Lung microvascular endothelial cell (primary cell): ENCODE results near the gene KNSTRN. TPM values are rescaled to one million over a fixed set of nuclear protein-coding genes. Genes with fewer than 3 reads are reported as not detected.

ENCODE experiments used
- DNase-seq, 2 donors: peaks; one replicate each; pipeline versions ENCODE4 v3.0.0 to v3.0.0-alpha.2; 2010; ENCODE audit warnings: low read depth in 2 of 2
- total RNA-seq: library from RNA; depleted of rRNA; stranded (reverse); fragments of >200 nt; gene quantifications from 2 replicates; pipeline ENCODE4 v1.2.1, GENCODE V29; 2014

The KNSTRN gene
- total RNA-seq, 1 donor from 2014 or later: 10.9 TPM

GRCh38 chr15:40365624-40366456, 16.7 kb upstream of the KNSTRN start:
- no peak for DNase-seq

DNA sequence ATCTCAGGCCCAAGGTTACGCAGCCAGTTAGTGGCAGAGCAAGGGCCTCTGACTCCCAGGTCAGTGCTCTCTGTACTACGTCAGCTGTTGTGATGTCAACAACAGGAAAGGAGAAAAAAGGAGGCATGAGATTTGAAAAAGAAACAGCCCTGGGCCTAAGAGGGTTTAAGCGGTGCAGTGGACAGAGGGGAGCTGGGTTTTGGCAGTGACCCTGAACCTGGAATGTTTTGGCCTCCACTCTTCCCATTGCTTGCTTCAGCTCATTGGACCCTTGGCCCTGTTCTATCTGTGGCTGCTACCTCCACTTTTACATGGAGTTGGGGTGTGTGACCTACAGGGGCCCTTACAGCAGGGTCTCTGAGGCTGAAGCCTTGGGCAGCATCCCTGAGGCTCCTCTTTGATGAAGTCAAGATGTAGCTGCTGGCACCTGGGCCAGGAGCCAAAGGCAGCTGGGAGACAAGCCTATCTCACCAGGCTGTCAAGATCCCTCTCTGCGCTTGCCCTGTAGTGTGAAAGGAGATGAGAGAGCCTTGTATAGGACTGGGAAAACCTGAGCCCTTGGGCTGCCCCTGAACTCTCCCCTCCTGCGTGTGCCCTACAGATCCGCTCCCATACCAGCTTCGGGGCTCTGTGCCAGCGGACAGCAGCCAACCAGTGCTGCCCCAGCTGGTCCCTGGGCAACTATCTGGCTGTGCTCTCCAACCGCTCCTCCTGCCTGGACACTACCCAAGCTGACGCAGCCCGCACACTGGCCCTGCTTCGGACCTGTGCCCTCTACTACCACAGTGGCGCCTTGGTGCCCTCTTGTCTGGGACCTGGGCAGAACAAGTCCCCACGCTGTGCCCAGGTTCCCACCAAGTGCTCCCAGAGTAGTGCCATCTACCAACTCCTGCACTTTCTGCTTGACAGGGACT, 15.8 kb upstream of the KNSTRN start:
- no peak for DNase-seq

DNA sequence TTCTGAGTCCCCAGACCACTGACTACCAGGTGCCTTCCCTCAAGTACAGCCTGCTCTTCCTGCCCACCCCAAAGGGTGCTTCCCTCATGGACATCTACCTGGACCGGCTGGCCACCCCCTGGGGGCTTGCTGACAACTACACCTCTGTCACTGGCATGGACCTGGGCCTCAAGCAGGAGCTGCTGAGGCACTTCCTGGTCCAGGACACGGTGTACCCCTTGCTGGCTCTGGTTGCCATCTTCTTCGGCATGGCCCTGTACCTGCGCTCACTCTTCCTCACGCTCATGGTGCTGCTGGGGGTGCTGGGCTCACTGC, 15.2 kb upstream of the KNSTRN start:
- no peak for DNase-seq

- peak; percentile 91 to 93 for DNase-seq
Observed at GRCh38 chr15:40367686-40368611, 14.6 kb upstream of the KNSTRN start.

DNA sequence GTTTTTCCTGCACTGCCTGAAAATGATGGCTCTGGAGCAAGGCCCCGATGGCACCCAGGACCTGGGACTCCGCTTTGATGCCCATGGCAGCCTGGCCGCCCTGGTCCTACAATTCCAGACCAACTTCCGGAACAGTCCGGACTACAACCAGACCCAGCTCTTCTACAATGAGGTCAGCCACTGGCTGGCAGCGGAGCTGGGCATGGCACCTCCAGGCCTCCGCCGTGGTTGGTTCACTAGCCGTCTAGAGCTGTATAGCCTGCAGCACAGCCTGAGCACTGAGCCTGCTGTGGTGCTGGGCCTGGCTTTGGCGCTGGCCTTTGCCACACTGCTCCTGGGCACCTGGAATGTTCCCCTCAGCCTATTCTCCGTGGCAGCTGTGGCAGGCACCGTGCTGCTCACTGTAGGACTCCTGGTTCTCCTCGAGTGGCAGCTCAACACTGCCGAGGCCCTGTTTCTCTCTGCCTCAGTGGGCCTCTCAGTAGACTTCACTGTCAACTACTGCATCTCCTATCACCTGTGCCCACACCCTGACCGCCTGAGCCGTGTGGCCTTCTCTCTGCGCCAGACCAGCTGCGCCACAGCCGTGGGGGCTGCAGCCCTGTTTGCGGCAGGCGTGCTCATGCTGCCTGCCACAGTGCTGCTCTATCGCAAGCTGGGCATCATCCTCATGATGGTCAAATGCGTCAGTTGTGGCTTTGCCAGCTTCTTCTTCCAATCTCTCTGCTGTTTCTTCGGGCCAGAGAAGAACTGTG, 13.6 kb upstream of the KNSTRN start:
- DNase-seq: no peak

GRCh38 chr15:40369474-40369869, 13.0 kb upstream of the KNSTRN start:
- DNase-seq: no peak

- no peak for DNase-seq
Observed at GRCh38 chr15:40369971-40370370, 12.6 kb upstream of the KNSTRN start.

- DNase-seq: peak in 1 of 2 donors; percentile 60
Observed at GRCh38 chr15:40372981-40373380, 9.5 kb upstream of the KNSTRN start.

- DNase-seq: no peak
Observed at GRCh38 chr15:40377606-40378005, 4.9 kb upstream of the KNSTRN start.

- DNase-seq: no peak
Observed at GRCh38 chr15:40379374-40379773, 3.1 kb upstream of the KNSTRN start.

- DNase-seq: peak; percentile 79 to 88
Observed at GRCh38 chr15:40379853-40380252, 2.7 kb upstream of the KNSTRN start.

GRCh38 chr15:40380636-40381035, 1.9 kb upstream of the KNSTRN start:
- no peak for DNase-seq

DNA sequence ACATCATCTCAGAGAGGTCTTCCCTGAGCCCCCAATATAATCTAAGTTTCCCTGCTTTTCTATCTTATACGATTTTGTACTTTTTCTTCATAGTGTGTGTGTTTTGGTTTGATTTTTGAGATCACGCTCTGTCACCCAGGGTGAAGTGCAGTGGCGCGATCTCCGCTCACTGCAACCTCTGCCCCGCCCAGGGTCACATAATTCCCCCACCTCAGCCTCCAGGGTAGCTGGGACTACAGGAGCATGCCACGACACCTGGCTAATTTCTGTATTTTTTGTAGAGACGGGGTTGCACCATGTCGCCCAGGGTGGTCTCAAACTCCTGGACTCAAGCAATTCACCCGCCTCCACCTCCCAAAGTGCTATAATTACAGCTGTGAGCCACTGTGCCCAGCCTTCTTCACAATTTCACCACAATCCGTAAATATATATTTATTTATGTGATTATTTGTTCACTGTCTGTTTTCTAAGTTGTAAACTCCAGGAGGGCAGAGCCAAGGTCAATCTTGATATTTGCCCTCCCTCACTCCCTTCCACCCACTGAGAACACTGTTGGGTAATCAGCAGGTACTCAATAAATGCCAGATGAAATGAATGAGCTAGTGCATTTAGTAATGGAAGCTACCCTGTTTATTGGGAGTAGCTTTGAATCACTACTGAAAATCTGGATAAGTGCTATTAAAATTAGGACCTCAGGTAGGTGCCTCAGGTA, 547 bp upstream of the KNSTRN start:
- DNase-seq: no peak

DNA sequence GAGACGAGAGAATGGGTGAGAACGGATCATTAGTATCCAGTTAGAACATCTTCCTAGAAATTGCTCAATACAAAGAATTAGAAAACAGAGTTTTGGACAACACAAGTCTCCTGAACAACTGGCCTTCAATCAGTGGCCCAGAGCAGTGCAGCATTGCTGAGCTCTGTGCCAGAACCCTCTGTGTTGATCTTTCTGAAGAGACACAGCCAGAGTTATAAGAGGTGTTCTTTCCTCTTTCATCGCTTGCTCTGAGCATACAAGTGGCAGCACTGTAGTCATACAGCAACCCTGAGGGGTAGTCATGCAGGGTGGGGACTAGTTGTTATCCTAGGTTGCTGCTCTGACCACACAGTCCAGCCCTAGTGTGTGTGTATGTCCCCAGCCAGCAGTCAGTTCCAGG, 4.0 kb downstream of the KNSTRN start:
- no peak for DNase-seq

DNA sequence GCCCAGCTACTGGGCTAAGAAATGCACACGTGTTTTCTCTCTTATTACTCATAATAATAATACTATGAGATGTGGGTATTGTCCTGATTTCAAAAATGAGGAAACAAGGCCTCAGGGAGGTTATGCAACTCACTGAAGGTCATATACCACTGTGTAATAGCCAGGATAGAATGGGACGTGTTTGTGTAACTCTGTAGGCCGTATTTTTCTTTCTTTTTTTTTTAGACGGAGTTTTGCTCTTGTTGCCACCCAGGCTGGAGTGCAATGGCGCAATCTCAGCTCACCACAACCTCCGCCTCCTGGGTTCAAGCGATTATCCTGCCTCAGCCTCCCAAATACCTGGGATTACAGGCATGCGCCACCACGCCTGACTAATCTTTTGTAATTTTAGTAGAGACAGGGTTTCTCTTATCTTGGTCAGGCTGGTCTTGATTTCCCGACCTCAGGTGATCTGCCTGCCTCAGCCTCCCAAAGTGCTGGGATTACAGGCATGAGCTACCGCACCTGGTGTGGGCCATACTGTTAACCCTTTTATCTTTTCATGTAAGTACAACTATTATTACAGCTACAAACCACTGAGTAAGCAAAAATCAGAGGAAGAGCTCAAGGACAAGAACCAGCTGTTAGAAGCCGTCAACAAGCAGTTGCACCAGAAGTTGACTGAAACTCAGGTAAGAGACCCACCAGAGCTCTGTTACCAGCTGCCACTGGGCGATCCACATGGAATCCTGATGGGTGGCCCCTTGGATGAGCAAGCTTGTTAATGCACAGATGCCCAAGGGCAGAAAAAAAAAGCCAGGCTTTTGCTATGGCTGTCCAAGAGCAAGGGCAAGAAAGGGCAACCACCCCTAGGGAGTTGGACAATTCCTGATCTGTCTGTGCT, 6.7 kb downstream of the KNSTRN start:
- peak in 1 of 2 donors; percentile 20 for DNase-seq

- no peak for DNase-seq
Observed at GRCh38 chr15:40389824-40390595, 7.5 kb downstream of the KNSTRN start.

GRCh38 chr15:40392986-40393948, 10.7 kb downstream of the KNSTRN start:
- no peak for DNase-seq
